Liver (tissue), 9 donors: ENCODE measurements around the gene RXYLT1. TPM values are rescaled to one million over a fixed set of nuclear protein-coding genes. Genes with fewer than 3 reads are reported as not detected.

ENCODE experiments used
- DNase-seq: peaks from one replicate; pipeline ENCODE4 v3.0.0-alpha.2; 2017; ENCODE audit warnings: low spot score
- H3K27ac ChIP-seq, 2 donors: one replicate each; pipeline ENCODE4 v1.7.0; 2013; ENCODE audit warnings: inconsistent platforms in 2 of 2, low read length in 2 of 2, control low read depth in 1 of 2, low read depth in 1 of 2, mild to moderate bottlenecking in 1 of 2
- H3K27me3 ChIP-seq, 4 donors: one replicate each; pipeline versions ENCODE4 v1.6.1 to v1.7.0; 2013; ENCODE audit warnings: low read length in 3 of 4, inconsistent platforms in 1 of 4, mild to moderate bottlenecking in 1 of 4, moderate library complexity in 1 of 4; ENCODE audit not compliant: control insufficient read depth in 4 of 4, insufficient read depth in 4 of 4
- H3K36me3 ChIP-seq, 4 donors: one replicate each; pipeline versions ENCODE4 v1.6.1 to v1.7.0; 2013; ENCODE audit warnings: low read length in 3 of 4, mild to moderate bottlenecking in 3 of 4, low read depth in 1 of 4, moderate library complexity in 1 of 4; ENCODE audit not compliant: control insufficient read depth in 4 of 4, insufficient read depth in 3 of 4
- H3K4me1 ChIP-seq, 4 donors: one replicate each; pipeline versions ENCODE4 v1.6.1 to v1.7.0; 2013; ENCODE audit warnings: low read length in 3 of 4, mild to moderate bottlenecking in 3 of 4, moderate library complexity in 1 of 4; ENCODE audit not compliant: control insufficient read depth in 4 of 4, insufficient read depth in 4 of 4
- H3K4me3 ChIP-seq, 3 donors: one replicate each; pipeline versions ENCODE4 v1.6.1 to v1.7.0; 2013; ENCODE audit warnings: low read length in 3 of 3, control low read depth in 1 of 3, low read depth in 1 of 3, mild to moderate bottlenecking in 1 of 3
- H3K9ac ChIP-seq, 2 donors: one replicate each; pipeline ENCODE4 v1.7.0; 2013; ENCODE audit warnings: low read length in 2 of 2, mild to moderate bottlenecking in 2 of 2, moderate library complexity in 2 of 2, control low read depth in 1 of 2, low read depth in 1 of 2
- H3K9me3 ChIP-seq, 4 donors: one replicate each; pipeline versions ENCODE4 v1.6.1 to v1.7.0; 2013; ENCODE audit warnings: low read length in 3 of 4; ENCODE audit not compliant: control insufficient read depth in 4 of 4
- ATF3 ChIP-seq: IDR thresholded peaks from 2 replicates; pipeline ENCODE4 v1.6.1; 2016; ENCODE audit warnings: antibody characterized with exemption
- CTCF ChIP-seq: fragments of 150-350 bp; IDR thresholded peaks from 2 replicates; pipeline ENCODE4 v1.5.1; 2017; ENCODE audit warnings: improper control_type of control experiment, low read depth, low read length; ENCODE audit not compliant: missing input control
- EGR1 ChIP-seq, 2 donors: IDR thresholded peaks; 2 replicates each; pipeline ENCODE4 v1.6.1; 2016 to 2018; ENCODE audit warnings: antibody characterized with exemption in 2 of 2, low read depth in 2 of 2
- FOXA1 ChIP-seq: IDR thresholded peaks from 2 replicates; pipeline ENCODE4 v1.6.1; 2016; ENCODE audit warnings: antibody characterized with exemption
- FOXA2 ChIP-seq: IDR thresholded peaks from 2 replicates; pipeline ENCODE4 v1.6.1; 2016; ENCODE audit warnings: antibody characterized with exemption
- GABPA ChIP-seq, 2 donors: IDR thresholded peaks in 1 of 2; conservative IDR thresholded peaks in 1 of 2; 2 replicates each; pipeline ENCODE4 v1.6.1; 2016; ENCODE audit warnings: antibody characterized with exemption in 2 of 2, mild to moderate bottlenecking in 1 of 2, moderate library complexity in 1 of 2
- HNF4A ChIP-seq, 2 donors: conservative IDR thresholded peaks; 2 replicates each; pipeline ENCODE4 v1.6.1; 2016; ENCODE audit warnings: antibody characterized with exemption in 2 of 2, mild to moderate bottlenecking in 2 of 2
- HNF4G ChIP-seq: IDR thresholded peaks from 2 replicates; pipeline ENCODE4 v1.6.1; 2016; ENCODE audit warnings: antibody characterized with exemption
- JUND ChIP-seq, 2 donors: IDR thresholded peaks; 2 replicates each; pipeline ENCODE4 v1.6.1; 2016; ENCODE audit warnings: antibody characterized with exemption in 2 of 2
- NR2F2 ChIP-seq: IDR thresholded peaks from 2 replicates; pipeline ENCODE4 v1.6.1; 2016; ENCODE audit warnings: antibody characterized with exemption
- REST ChIP-seq: IDR thresholded peaks from 2 replicates; pipeline ENCODE4 v1.6.1; 2016; ENCODE audit warnings: antibody characterized with exemption, mild to moderate bottlenecking
- RXRA ChIP-seq, 2 donors: IDR thresholded peaks; 2 replicates each; pipeline ENCODE4 v1.6.1; 2017 to 2018; ENCODE audit warnings: antibody characterized with exemption in 2 of 2, mild to moderate bottlenecking in 1 of 2
- SP1 ChIP-seq: IDR thresholded peaks from 2 replicates; pipeline ENCODE4 v1.6.1; 2018; ENCODE audit warnings: antibody characterized with exemption, mild to moderate bottlenecking
- TAF1 ChIP-seq: conservative IDR thresholded peaks from 2 replicates; pipeline ENCODE4 v1.6.1; 2016; ENCODE audit warnings: antibody characterized with exemption, mild to moderate bottlenecking
- YY1 ChIP-seq: IDR thresholded peaks from 2 replicates; pipeline ENCODE4 v1.6.1; 2016; ENCODE audit warnings: antibody characterized with exemption, mild to moderate bottlenecking
- ZBTB33 ChIP-seq: IDR thresholded peaks from 2 replicates; pipeline ENCODE4 v1.6.1; 2016; ENCODE audit warnings: antibody characterized with exemption
- WGBS: extraction: QIAGEN DNeasy Blood & Tissue Kit; methylation state at CpG from one replicate; pipeline ENCODE4 v1.1.7; 2013; 5-methylcytosine and 5-hydroxymethylcytosine counted together
- polyA plus RNA-seq, 2 donors: library from polyadenylated mRNA; stranded (reverse) in 1 of 2; unstranded in 1 of 2; fragments of 200-250 nt in 1 of 2; fragments of >200 nt in 1 of 2; fragmentation: Nextera tagmentation in 1 of 2; extraction: Ambion mirVana in 1 of 2; gene quantifications; one replicate each; pipeline versions ENCODE4 v1.2.1 to v1.2.3, GENCODE V29; 2013 to 2015
- total RNA-seq, 2 donors: library from RNA; depleted of rRNA; stranded (reverse); fragments of >200 nt; gene quantifications; one replicate each; pipeline ENCODE4 v1.2.3, GENCODE V29; 2014
- donor health status: healthy.
- donor health status: healthy.
- donor health status: healthy.
- donor health status: healthy.
- donor health status: healthy.

The RXYLT1 gene
- total and polyA plus RNA-seq, 4 donors = 6.0 to 12.2 (median 10.4) TPM

- Histone ChIP-seq H3K27me3 (no peaks in the 10 kb centered on the region), H3K9me3 (no peaks in the 10 kb centered on the region), H3K4me3 (no peak overlapping the region), H3K4me1 (peaks cover 2 to 22% (median 8%) of the 10 kb centered on the region in 4 donors), H3K27ac (no peak overlapping the region), H3K9ac (no peak overlapping the region), H3K36me3 (no peaks in the 10 kb centered on the region)
- DNase-seq = no peak
- TF ChIP-seq YY1 (no peak), ATF3 (no peak), GABPA (IDR thresholded peaks at IDR 0.05 in 1 of 2, conservative IDR thresholded peaks at IDR 0.05 in 1 of 2) (no peak), FOXA1 (no peak), SP1 (no peak), EGR1 (IDR thresholded peaks at IDR 0.05; ENCODE audit: low read depth in 2 of 2) (no peak), NR2F2 (no peak), HNF4G (no peak), CTCF (no peak), FOXA2 (no peak), HNF4A (conservative IDR thresholded peaks at IDR 0.05) (no peak), RXRA (IDR thresholded peaks at IDR 0.05) (no peak), TAF1 (no peak), JUND (IDR thresholded peaks at IDR 0.05) (no peak), ZBTB33 (no peak)
- WGBS = 96% methylated on average over 1 of the region's 1 CpG
Observed at GRCh38 chr12:63849106-63849620, 69.5 kb downstream of the RXYLT1 start.

GRCh38 chr12:63849641-63850040 lies 69.9 kb downstream of the RXYLT1 start:
- 89% methylated on average over 4 of the region's 4 CpGs for WGBS
- Histone ChIP-seq H3K9ac (no peak overlapping the region), H3K27ac (no peak overlapping the region), H3K9me3 (no peaks in the 10 kb centered on the region), H3K36me3 (no peaks in the 10 kb centered on the region), H3K4me1 (peaks cover 2 to 19% (median 8%) of the 10 kb centered on the region in 4 donors), H3K27me3 (no peaks in the 10 kb centered on the region), H3K4me3 (no peak overlapping the region)
- no peak for TF ChIP-seq NR2F2
- DNase-seq = no peak

GRCh38 chr12:63853978-63854377 lies 74.3 kb downstream of the RXYLT1 start:
- DNase-seq = no peak
- H3K27ac ChIP-seq = no peak overlapping the region
- H3K4me1 ChIP-seq = no peaks in the 10 kb centered on the region
- H3K27me3 ChIP-seq = no peaks in the 10 kb centered on the region
- no peak overlapping the region for H3K9ac ChIP-seq
- H3K9me3 ChIP-seq = no peaks in the 10 kb centered on the region
- TF ChIP-seq YY1 (no peak), REST (no peak), SP1 (no peak)
- no peak overlapping the region for H3K4me3 ChIP-seq
- no peaks in the 10 kb centered on the region for H3K36me3 ChIP-seq
